ENCODE measurements around the gene PRF1.
"Not testable (repeated sequence)": the region's sequence is repeated elsewhere in the genome, so short reads cannot be mapped to it uniquely, and the experiment has no call there.

DNA sequence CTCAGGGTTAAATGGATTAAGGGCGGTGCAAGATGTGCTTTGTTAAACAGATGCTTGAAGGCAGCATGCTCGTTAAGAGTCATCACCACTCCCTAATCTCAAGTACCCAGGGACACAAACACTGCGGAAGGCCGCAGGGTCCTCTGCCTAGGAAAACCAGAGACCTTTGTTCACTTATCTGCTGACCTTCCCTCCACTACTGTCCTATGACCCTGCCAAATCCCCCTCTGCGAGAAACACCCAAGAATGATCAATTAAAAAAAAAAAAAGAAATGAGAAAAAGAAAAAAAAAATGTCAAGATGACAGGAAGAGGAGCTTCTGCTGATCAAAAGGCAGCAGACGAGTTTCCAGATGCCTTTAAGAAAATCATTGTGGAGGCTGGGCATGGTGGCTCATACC lies 29.2 kb upstream of the PRF1 start:
- TF ChIP-seq, protein P1, sequence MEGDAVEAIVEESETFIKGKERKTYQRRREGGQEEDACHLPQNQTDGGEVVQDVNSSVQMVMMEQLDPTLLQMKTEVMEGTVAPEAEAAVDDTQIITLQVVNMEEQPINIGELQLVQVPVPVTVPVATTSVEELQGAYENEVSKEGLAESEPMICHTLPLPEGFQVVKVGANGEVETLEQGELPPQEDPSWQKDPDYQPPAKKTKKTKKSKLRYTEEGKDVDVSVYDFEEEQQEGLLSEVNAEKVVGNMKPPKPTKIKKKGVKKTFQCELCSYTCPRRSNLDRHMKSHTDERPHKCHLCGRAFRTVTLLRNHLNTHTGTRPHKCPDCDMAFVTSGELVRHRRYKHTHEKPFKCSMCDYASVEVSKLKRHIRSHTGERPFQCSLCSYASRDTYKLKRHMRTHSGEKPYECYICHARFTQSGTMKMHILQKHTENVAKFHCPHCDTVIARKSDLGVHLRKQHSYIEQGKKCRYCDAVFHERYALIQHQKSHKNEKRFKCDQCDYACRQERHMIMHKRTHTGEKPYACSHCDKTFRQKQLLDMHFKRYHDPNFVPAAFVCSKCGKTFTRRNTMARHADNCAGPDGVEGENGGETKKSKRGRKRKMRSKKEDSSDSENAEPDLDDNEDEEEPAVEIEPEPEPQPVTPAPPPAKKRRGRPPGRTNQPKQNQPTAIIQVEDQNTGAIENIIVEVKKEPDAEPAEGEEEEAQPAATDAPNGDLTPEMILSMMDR (IDR thresholded peaks at IDR 0.05; ENCODE audit: poor library complexity), result not testable (repeated sequence)
- not testable (repeated sequence) for TF ChIP-seq EZH2 (IDR thresholded peaks at IDR 0.05; ENCODE audit: borderline replicate concordance); EZH2phosphoT487 (IDR thresholded peaks at IDR 0.05; ENCODE audit: low read depth, severe bottlenecking, unreplicated experiment)

All from hepatocyte (in vitro differentiated cells).